Left cardiac atrium (tissue), 4 donors: ENCODE results near the gene TAF12. TPM values are rescaled to one million over a fixed set of nuclear protein-coding genes. Genes with fewer than 3 reads are reported as not detected.

Experiments used
- ATAC-seq, 2 donors: fragments of 200-7000 bp; cut with Tn5 transposase; one replicate each; pipeline ENCODE4 v1.9.1; 2020; ENCODE audit warnings: mild to moderate bottlenecking in 2 of 2, moderate library complexity in 2 of 2
- DNase-seq: peaks from one replicate; pipeline ENCODE4 v3.0.0-alpha.2; 2020
- intact Hi-C, 2 donors: fragments of 100-400 bp; cut with DNase I; formaldehyde crosslinking; loops; one replicate each; pipeline versions ENCODE4 v1.14.1 to v1.15.1; 2022 to 2023
- total RNA-seq, 2 donors: library from RNA; stranded (reverse); fragmentation: NEBNext Ultra II Directional; extraction: Animal tissue kit (Norgen Biotek cat#: 25700); gene quantifications; one replicate each; pipeline ENCODE4 v1.2.1, GENCODE V29; 2021
- donor health status: DM: no; HTN: yes; CAD: no.
- donor health status: DM: no; HTN: yes; CAD: no; lungs with severe emphysema.
- donor health status: DM: yes; HTN: yes; CAD: no.
- donor health status: Dilated cardiomyopathy.

Gene TAF12
- total RNA-seq, 2 donors from 2014 or later, result 15.6 to 19.1 TPM

- intact Hi-C loops, result no loop called here
- ATAC-seq, result no peak
Observed at GRCh38 chr1:28565726-28566125, 77.1 kb downstream of the TAF12 start.

DNA sequence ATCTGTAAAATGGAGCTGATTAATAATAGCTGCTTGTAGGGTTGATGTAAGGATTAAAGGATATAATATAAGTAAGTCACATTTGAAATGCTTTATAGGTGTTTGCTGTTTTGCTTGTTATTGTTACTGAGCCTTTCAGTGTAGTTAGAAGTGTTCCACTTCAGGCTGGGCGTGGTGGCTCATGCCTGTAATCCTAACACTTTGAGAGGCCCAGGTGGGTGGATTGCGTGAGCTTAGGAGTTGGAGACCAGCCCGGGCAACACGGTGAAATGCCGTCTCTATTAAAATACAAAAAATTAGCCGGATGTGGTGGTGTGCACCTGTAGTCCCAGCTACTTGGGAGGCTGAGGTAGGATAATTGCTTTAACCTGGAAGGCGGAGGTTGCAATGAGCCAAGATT is 77.8 kb downstream of the TAF12 start:
- ATAC-seq (no peak), DNase-seq (no peak)
- intact Hi-C loops, result no loop called here

More at GRCh38 chr1:28565726-28566125, 77.1 kb downstream of the TAF12 start:
- DNase-seq, result no peak

GRCh38 chr1:28564310-28564709 is 78.6 kb downstream of the TAF12 start:
- intact Hi-C loops, result no loop called here
- ATAC-seq, result no peak
- no peak for DNase-seq

DNA sequence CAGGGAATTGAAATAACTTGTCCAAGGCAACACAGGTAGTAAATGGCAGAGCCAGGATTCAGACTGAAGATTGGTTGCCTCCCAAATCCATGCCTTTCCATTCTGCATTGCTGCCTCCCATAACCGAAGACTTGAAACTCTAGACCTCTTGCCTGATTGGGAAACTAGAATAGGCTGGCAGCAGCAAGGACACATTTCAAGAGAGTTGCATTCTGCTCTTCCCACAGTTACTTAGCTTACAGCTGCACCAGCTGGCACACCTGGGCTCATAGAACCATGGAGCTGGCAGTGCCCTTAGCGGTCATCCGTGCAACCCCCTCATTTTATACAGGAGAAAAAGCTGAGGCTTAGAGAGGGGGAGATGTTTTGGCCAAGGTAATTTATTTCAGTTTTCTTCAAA is 82.0 kb downstream of the TAF12 start:
- DNase-seq (no peak), ATAC-seq (no peak)
- intact Hi-C loops, result no loop called here

Other genes starting within 250 kb of the TAF12 start
- 10 to 100 TPM in 1 of 2 donors, 1 to 10 TPM in 1; 7.3 to 10.8 TPM for gene RCC1, start 137.0 kb downstream of the TAF12 start, total RNA-seq
- 10 to 100 TPM; 15.5 TPM for gene TRNAU1AP, start 90.0 kb downstream of the TAF12 start, total RNA-seq
- 1 to 10 TPM; 1.6 to 2.7 TPM for gene RAB42, start 50.8 kb downstream of the TAF12 start, total RNA-seq
- not detected for gene RNU11, start 5.5 kb upstream of the TAF12 start, total RNA-seq
- 1 to 10 TPM; 6.1 to 6.2 TPM for gene GMEB1, start 25.7 kb upstream of the TAF12 start, total RNA-seq
- gene YTHDF2, start 93.9 kb upstream of the TAF12 start, total RNA-seq, result 10 to 100 TPM; 30.0 to 44.4 TPM
- not detected for gene OPRD1, start 169.1 kb upstream of the TAF12 start, total RNA-seq